A673 (cell line): ENCODE data around the gene MOB2. TPM values are rescaled to one million over a fixed set of nuclear protein-coding genes. Genes with fewer than 3 reads are reported as not detected.

Experiments used
- BruUV-seq: library from RNA; stranded (reverse); fragments of 400-500 nt; replicated peaks from 2 replicates; lab custom pipeline; 2021; lab: Mats Ljungman, UMichigan
- CTCF ChIA-PET: fragments of 300-600 bp; sonication (Branson Sonifier 250); formaldehyde crosslinking; loops from one replicate; lab custom pipeline; 2022; ENCODE audit warnings: antibody characterized with exemption; lab: Charles Lee
- POLR2A ChIA-PET: fragments of 300-600 bp; sonication (Branson Sonifier 250); formaldehyde crosslinking; loops from one replicate; lab custom pipeline; 2022; ENCODE audit warnings: antibody characterized with exemption; ENCODE audit not compliant: low non-redundant PET; lab: Charles Lee
- DNase-seq: peaks from one replicate; pipeline ENCODE4 v3.0.0-alpha.2; 2015; ENCODE audit warnings: low spot score
- H3K27ac ChIP-seq: fragments of 200-600 bp; sonication (generic); 2 replicates; pipeline ENCODE4 v1.5.1; 2016; ENCODE audit warnings: mixed run types, low read depth, mild to moderate bottlenecking, mixed read lengths, antibody characterized with exemption, low read length; ENCODE audit not compliant: poor library complexity, severe bottlenecking
- H3K27me3 ChIP-seq: fragments of 200-600 bp; sonication (generic); replicated peaks from 2 replicates; pipeline ENCODE4 v1.6.1; 2017; ENCODE audit warnings: mixed run types, low read depth, mild to moderate bottlenecking, mixed read lengths, antibody characterized with exemption, low read length; ENCODE audit not compliant: insufficient read depth, poor library complexity
- H3K36me3 ChIP-seq: fragments of 200-600 bp; sonication (generic); 2 replicates; pipeline ENCODE4 v1.6.1; 2016; ENCODE audit warnings: mixed run types, mild to moderate bottlenecking, mixed read lengths, antibody characterized with exemption, low read length; ENCODE audit not compliant: insufficient read depth, poor library complexity, severe bottlenecking
- H3K4me1 ChIP-seq: fragments of 200-600 bp; sonication (generic); 2 replicates; pipeline ENCODE4 v1.6.1; 2017; ENCODE audit warnings: mixed run types, mild to moderate bottlenecking, mixed read lengths, antibody characterized with exemption, low read length; ENCODE audit not compliant: insufficient read depth, poor library complexity, severe bottlenecking
- H3K4me3 ChIP-seq: fragments of 200-600 bp; sonication (generic); 2 replicates; pipeline ENCODE4 v1.5.1; 2016; ENCODE audit warnings: low read depth, mixed run types, mild to moderate bottlenecking, mixed read lengths, low read length; ENCODE audit not compliant: poor library complexity, severe bottlenecking
- H3K9me3 ChIP-seq: fragments of 200-600 bp; sonication (generic); 2 replicates; pipeline ENCODE4 v1.6.1; 2016; ENCODE audit warnings: mixed run types, low read depth, mild to moderate bottlenecking, mixed read lengths, antibody characterized with exemption, low read length; ENCODE audit not compliant: poor library complexity, severe bottlenecking
- EZH2 ChIP-seq: fragments of 200-600 bp; sonication (generic); IDR thresholded peaks from 2 replicates; pipeline ENCODE4 v1.6.1; 2017; ENCODE audit warnings: borderline replicate concordance, low read depth, mild to moderate bottlenecking, mixed read lengths, antibody characterized with exemption, low read length; ENCODE audit not compliant: poor library complexity, severe bottlenecking
- intact Hi-C: fragments of 100-400 bp; cut with micrococcal nuclease; formaldehyde crosslinking; loops from one replicate; pipeline ENCODE4 v1.10.0; 2022; ENCODE audit not compliant: unreplicated experiment
- total RNA-seq: library from RNA; stranded (reverse); gene quantifications from 2 replicates; pipeline ENCODE4 v1.2.3, GENCODE V29; 2021
- TF ChIP-seq, protein P1 (sequence below): fragments of 300-800, 200-600 bp; sonication (generic); conservative IDR thresholded peaks from 2 replicates; pipeline ENCODE4 v1.5.1; 2017; ENCODE audit warnings: low read depth, mild to moderate bottlenecking, antibody characterized with exemption, low read length, moderate library complexity, mixed read lengths

Gene MOB2
- total RNA-seq, 1 experiment from 2014 or later, result 14.7 TPM

DNA sequence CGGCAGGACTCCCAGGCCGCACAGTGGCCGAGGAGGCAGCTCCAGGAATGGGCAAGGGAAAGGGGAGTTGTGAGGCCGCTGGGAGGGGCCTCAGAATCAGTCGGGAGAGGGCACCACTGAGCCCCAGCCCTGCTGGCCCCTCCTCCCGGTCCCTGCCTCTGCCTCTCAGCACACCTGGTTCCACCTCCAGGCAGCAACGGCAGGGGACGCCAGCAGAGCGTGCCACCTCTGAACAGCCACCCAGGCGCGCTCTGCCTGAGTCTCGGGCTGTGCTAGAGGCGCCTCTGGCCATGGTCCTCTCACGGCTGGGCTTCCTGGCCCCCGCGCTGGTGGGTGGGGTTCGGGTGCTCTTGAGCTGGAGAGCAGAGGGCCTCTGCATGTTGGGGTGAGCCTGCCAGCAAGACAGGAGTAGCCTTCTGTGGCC is 33.0 kb downstream of the MOB2 start:
- H3K27me3 ChIP-seq, result no peaks in the 10 kb centered on the region
- H3K36me3 ChIP-seq, result no peaks in the 10 kb centered on the region
- no peak overlapping the region for H3K27ac ChIP-seq
- POLR2A ChIA-PET, result no interaction called here
- H3K4me3 ChIP-seq, result no peak overlapping the region
- no peaks in the 10 kb centered on the region for H3K9me3 ChIP-seq
- CTCF ChIA-PET, result no interaction called here
- no TSS peak for BruUV-seq
- intact Hi-C loops, result no loop called here
- H3K4me1 ChIP-seq, result no peaks in the 10 kb centered on the region
- TF ChIP-seq, protein P1, sequence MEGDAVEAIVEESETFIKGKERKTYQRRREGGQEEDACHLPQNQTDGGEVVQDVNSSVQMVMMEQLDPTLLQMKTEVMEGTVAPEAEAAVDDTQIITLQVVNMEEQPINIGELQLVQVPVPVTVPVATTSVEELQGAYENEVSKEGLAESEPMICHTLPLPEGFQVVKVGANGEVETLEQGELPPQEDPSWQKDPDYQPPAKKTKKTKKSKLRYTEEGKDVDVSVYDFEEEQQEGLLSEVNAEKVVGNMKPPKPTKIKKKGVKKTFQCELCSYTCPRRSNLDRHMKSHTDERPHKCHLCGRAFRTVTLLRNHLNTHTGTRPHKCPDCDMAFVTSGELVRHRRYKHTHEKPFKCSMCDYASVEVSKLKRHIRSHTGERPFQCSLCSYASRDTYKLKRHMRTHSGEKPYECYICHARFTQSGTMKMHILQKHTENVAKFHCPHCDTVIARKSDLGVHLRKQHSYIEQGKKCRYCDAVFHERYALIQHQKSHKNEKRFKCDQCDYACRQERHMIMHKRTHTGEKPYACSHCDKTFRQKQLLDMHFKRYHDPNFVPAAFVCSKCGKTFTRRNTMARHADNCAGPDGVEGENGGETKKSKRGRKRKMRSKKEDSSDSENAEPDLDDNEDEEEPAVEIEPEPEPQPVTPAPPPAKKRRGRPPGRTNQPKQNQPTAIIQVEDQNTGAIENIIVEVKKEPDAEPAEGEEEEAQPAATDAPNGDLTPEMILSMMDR, result no peak
- TF ChIP-seq EZH2, result no peak
- DNase-seq, result no peak

DNA sequence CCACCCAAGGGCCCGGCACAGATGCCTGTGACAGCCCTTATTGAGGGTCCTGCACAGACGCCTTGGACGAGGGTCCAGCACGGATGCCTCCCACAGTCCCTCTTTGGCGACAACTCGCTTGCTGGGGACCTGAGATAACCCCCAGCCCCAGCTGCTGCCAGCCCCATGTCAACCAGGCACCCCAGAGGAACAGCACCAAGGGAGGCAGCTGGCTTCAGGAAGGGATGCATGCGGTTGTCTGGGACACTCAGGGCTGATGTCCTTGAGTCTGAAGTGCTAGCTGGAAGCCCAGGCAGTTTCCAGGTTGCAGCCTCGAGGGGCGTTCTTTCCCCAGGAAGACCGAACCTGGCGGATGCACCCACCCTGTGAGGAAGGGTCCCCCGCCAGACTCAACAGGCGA is 33.8 kb downstream of the MOB2 start:
- no peak for DNase-seq
- no peak overlapping the region for H3K4me3 ChIP-seq
- TF ChIP-seq EZH2, result no peak
- TF ChIP-seq, protein P1, result no peak
- no peaks in the 10 kb centered on the region for H3K36me3 ChIP-seq
- H3K27ac ChIP-seq, result no peak overlapping the region
- ChIA-PET CTCF (no interaction called here), POLR2A (no interaction called here)
- H3K9me3 ChIP-seq, result no peaks in the 10 kb centered on the region
- no peaks in the 10 kb centered on the region for H3K4me1 ChIP-seq
- no peaks in the 10 kb centered on the region for H3K27me3 ChIP-seq
- no TSS peak for BruUV-seq
- intact Hi-C loops, result no loop called here

DNA sequence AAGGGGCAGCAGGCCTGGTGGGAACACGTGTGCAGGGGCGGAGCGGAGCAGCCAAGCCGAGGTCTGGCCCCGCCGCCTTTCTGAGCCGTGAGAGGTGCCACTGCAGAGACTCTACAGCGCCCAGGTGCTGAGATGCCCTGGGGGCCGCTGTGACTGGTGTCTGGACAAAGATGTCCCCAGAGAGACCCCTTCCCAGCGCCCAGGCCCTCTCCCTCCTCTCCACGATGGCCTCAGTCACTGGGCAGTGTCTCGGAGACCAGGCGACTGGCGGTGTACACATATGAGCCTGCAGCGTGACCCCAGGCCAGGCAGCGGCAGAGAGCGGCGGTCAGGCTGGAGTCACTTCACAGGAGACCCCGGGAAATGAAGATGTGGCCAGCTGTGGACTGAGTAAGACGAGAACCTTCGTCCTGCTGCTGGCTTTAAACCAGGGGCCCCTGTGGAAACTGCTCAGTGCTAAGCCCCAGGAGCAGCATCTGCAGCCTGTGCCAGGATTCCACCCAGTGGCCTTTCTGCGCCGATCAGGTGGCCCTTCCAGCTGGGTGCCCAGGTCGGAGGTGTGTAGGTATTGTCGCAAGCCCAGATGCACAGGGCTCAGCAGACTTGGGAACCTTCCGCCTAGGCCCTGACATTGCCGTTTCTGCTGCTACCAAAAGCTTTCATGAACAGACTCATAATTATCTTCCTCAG is 34.7 kb downstream of the MOB2 start:
- Histone ChIP-seq H3K27me3 (no peaks in the 10 kb centered on the region), H3K4me1 (no peaks in the 10 kb centered on the region), H3K27ac (no peak overlapping the region), H3K4me3 (no peak overlapping the region), H3K9me3 (no peaks in the 10 kb centered on the region), H3K36me3 (no peaks in the 10 kb centered on the region)
- intact Hi-C loops, result no loop called here
- no peak for DNase-seq
- ChIA-PET CTCF (no interaction called here), POLR2A (no interaction called here)
- BruUV-seq, result no TSS peak
- TF ChIP-seq EZH2, result no peak
- TF ChIP-seq, protein P1, result no peak
